GM21367 (cell line): ENCODE results near the gene CCDC197.

Experiments used
- ATAC-seq: cut with Tn5 transposase; IDR thresholded peaks from one replicate; pipeline ENCODE4 v1.9.1; 2021; ENCODE audit not compliant: unreplicated experiment

CCDC197 gene

DNA sequence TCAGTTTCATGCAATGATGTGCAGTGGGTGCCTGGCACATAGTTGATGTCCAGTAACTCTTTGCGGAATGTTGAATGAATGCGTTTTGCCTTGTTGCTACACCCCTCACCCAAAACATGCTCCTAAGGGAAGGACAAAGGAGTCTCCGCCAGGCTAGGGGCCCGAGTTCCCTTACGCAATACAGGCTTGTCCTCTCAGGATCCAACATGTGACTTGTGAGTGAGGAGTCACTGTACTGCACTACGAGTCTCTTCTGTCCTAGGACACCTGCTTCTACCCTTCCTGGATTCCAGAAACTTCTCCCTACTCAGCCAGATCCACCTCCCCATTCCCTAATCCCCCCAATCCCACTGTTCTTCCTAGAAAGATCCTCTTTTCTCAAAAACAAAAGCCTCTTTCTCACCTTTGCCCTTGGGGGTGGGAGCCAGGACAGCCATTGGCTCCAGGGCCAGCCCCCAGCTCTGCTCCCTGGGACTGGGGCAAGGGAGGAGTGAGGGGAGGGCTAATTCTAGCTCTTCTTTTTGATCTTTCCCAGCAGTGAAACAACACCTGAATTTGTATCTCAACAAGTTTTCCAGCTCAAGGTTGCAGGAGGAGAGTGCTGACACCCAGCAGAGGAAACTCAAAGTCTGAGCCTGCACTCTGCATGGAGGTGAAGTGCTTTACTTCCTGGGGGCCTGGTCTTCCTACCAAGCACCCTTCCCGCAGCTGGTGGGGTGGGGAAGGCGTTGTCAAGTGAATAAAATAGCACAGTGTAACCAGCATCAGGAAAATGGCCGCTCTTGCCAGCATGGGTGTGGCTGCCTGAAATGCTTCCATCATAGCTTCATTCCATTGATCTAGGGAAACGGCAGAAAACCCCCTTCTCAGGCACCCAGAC lies 25.7 kb downstream of the CCDC197 start:
- no peak for ATAC-seq

- no peak for ATAC-seq
Observed at GRCh38 chr14:94024549-94024948, 27.4 kb downstream of the CCDC197 start.

DNA sequence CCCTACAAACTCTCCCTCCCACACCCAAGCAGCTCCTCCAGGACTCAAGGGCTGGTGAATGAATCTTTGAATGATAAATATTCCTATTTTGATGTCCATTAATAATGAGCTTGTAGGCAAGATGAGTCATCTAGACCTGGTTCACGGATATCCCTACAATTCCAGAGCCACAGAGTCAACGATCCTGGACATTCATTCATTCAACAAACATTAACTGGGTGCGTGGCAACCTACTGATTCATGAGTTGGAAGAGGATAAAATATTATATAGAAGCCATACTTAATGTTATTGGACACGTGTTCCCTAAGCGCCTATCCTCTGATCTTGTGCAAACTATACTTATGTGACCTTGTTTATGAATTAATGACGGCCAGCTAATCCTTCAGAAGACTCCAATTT lies 28.6 kb downstream of the CCDC197 start:
- ATAC-seq: no peak

- peak; percentile 100 for ATAC-seq
Observed at GRCh38 chr14:94026173-94026888, 29.2 kb downstream of the CCDC197 start, which contains the start of gene OTUB2. OTUB2 (plus strand) TSS chr14:94026340; CDS start chr14:94026538, 198 bp downstream.

- ATAC-seq: no peak
Observed at GRCh38 chr14:94026889-94027469, 29.9 kb downstream of the CCDC197 start.

DNA sequence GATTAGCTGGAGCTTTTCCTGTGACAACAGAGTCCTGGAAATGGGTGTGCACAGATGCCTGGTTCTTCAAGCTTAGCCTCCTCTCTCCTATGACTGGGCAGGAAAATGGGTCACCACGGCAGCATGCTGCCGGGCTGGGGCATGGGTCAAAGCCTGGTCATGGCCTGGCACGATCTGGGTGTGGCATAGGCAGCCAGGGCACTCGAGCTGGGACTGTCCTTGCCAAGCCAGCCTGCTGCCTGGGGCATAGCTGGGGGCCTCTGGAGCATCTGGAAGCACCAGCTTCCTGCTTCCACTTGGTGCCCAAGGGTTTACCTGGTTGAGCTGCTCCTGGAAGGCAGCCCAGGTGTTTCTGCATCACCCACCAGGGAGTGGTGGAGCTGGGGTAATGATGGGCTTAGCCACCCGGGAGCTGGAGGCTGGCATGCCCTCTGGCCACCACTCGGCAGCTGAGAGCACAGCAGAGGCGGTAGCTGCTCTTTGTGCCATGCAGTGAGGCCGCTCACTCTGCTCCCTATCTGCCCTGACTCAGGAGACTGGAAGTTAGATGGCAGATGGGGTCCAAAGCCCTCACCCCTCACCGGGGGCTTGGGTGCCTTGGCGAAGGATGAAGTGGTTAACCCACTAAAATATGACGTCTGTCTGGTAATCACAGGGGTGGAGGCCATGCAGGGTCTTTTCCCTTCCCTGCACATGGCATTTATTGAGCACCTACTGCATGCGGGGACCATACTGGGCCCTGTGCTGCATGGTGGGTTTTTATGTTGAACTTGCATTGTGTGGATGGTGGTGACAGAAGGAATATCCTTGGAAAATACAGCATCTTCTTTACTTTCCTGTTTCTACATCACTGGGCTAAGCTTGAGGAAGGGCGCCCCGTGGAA lies 30.7 kb downstream of the CCDC197 start:
- no peak for ATAC-seq

- no peak for ATAC-seq
Observed at GRCh38 chr14:94028450-94028826, 31.3 kb downstream of the CCDC197 start.

- ATAC-seq: no peak
Observed at GRCh38 chr14:94029265-94029664, 32.2 kb downstream of the CCDC197 start.

DNA sequence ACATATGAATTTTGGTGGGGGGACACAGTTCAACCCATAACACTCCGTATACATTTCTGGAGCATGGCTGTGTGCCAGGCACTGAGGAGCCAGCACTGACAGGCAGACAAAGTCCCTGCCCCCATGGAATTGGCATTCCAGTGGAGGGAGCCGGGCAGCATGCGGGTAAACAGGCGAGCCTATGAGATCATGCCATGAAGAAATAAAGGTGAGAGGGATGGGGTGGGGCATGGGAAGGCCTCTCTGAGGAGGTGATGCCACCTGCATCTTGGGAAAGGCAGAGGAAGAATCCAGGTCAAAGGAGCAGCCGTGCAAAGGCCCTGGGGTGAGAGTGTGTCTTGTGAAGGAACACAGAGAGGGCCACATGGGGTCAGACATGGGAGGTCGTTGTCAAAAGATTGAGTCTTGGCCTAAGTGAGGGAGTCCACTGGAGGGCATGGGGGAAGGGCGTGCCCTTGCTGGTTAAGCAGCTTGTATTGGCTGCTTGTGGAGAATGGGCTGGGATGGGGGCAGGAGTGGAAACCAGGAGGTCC lies 32.6 kb downstream of the CCDC197 start:
- no peak for ATAC-seq

- no peak for ATAC-seq
Observed at GRCh38 chr14:94030571-94030970, 33.5 kb downstream of the CCDC197 start.

DNA sequence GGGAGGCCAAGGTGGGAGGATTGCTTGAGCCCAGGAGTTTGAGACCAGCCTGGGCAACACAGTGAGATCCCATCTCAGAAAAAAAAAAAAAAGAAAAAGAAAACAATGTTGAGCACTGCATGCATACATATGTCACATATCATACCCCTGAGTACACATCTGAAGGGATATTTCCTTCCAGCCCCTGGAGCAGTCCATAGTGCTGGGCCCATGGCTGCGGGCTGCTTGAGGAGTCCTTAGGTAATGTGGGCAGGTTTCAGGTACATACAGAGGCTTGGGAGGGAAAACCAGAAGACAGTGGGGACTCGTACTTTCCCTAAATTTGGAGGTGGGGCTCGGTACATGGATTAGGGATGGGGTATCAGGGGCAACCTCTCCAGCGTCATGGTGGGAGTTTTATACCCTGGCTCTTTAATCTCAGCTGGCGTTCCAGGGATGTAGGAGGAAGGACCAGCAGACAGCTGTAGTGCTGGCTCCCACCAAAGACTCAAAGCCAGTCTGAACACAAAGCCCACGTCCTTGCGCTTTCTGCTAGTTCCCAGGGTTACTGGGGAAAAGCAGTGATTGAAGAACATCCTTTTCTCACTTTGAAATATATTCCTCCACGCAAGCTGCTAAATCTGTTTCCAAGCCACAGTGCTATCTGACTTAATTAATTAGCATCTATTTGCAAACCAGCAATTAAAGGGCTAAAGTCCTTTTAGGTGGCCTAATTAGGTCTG lies 34.2 kb downstream of the CCDC197 start:
- no peak for ATAC-seq

DNA sequence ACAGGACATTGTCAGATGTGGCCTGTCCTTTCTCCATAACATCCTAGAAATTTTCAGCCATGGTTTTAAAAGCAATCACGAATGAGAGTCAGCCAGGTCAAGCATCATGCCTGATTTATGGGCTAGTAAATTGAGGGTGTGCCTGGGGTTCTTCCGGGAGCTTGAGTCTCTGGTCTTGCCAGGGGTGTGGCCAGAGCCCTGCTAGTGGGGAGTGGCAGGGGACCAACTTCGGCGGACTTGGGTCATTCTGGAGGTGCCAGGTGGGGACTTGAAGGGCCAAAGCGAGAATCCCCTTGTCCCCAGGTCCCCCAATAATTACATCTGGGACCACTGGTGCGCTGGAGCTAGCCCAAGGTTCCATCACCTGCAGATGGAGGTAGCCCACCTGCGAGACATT lies 34.8 kb downstream of the CCDC197 start:
- no peak for ATAC-seq

- no peak for ATAC-seq
Observed at GRCh38 chr14:94034886-94035285, 37.8 kb downstream of the CCDC197 start.

DNA sequence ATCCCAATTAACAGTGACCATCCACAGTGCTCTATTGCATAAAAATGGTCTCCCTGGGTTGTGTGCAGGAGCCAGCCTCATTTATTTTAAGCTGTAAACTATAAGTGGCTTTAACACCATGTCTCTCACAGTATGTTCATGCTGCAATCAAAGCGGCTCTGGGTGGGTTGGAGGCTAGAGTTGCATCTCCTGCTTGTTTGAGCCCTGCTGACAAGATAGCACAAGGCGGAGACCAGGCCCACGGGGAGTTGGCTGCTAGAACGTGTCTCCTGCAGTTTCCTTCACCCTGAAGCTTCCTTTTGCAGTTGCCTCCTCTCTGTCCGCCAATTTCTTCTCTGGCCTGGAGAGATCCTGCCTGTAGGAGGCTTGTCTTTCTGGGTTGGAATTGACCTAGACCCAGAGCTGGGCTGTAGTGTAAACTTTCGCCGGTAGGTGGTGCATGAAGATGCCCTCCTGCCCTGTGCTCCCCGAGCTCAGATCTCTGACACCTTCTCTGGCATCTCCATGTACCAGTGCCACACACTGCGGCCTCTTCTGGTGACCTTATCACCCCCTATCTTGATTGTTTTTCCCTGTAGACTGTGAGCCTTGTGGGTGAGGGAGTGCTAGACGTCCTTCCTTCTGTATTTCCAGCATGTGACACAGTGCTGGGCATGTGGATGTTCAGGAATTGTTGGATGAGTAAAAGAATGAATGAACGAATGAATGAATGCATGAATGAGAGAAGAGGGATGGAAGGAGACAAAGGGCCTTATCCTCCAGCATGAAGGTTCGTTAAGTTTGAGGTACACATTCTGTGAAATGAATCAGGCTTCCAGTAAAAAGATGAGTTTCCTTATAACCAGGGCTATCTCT lies 39.4 kb downstream of the CCDC197 start:
- peak; percentile 91 for ATAC-seq

DNA sequence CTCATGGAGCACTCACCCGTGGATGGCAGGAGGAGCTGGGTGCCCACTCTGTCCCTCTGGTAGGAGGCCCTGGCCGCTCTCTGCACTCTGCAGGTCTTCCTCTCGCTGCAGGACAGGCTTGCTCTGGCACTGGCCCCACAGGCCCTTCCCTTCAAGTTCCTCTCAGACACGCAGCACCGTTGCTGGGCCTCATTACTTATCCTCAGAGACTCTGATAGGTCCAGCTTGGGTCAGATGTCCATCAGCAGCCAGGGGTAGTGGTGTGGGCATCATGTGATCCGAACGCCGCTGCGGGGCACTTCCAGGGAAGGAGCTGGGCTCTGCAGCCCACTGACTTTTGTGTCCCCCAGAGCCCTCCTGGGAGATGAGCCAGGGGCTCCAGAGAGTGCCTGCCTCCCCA lies 40.9 kb downstream of the CCDC197 start:
- ATAC-seq: no peak

DNA sequence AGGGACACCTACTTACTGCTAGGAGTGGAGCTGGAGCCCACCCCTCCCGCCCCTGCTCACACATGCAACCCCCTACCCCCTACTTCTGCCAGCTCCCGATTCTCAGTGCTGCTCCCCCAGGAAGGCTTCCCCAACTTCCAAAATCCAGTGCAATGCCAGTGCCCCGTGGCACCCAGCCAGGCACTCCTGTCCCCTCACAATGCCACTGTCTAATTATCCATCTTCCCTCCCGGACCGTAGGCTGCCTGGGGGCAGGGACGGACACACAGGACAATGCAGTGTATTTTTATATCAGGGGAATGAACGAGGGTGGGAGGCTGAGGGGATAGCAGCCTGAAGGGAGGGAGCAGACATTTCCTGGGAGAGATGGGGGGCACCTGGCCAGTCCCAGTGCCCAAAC lies 41.4 kb downstream of the CCDC197 start:
- ATAC-seq: no peak

GRCh38 chr14:94038921-94039629 lies 42.0 kb downstream of the CCDC197 start:
- ATAC-seq: no peak

DNA sequence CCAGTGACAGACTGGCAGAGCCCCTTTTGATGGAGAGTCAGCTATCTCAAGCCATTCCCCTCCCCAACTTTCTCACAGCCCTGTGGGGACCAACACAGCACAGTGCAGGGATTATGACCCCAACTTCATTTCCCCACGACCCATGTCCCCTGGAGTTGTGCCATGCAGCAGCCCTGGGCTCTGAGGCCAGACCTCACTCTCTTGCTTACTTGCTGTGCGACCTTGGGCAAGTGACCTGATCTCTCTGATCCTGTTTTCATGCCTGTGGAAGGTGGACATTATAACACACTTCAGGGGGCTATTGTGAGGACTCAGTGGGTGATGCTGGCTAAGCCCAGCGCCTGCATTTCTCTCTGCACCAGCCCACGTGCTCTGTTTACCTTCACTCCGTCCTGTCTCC lies 43.1 kb downstream of the CCDC197 start:
- ATAC-seq: no peak
